CD4-positive, alpha-beta T cell treated with Interleukin-15 for 4 hours (primary cell): ENCODE measurements around the gene RAPGEF6.
"Not testable (repeated sequence)": the region's sequence is repeated elsewhere in the genome, so short reads cannot be mapped to it uniquely, and the experiment has no call there.

Experiments used
- DNase-seq: peaks from one replicate; pipeline ENCODE4 v3.0.0-alpha.2; 2020; ENCODE audit warnings: low spot score

Gene RAPGEF6

DNA sequence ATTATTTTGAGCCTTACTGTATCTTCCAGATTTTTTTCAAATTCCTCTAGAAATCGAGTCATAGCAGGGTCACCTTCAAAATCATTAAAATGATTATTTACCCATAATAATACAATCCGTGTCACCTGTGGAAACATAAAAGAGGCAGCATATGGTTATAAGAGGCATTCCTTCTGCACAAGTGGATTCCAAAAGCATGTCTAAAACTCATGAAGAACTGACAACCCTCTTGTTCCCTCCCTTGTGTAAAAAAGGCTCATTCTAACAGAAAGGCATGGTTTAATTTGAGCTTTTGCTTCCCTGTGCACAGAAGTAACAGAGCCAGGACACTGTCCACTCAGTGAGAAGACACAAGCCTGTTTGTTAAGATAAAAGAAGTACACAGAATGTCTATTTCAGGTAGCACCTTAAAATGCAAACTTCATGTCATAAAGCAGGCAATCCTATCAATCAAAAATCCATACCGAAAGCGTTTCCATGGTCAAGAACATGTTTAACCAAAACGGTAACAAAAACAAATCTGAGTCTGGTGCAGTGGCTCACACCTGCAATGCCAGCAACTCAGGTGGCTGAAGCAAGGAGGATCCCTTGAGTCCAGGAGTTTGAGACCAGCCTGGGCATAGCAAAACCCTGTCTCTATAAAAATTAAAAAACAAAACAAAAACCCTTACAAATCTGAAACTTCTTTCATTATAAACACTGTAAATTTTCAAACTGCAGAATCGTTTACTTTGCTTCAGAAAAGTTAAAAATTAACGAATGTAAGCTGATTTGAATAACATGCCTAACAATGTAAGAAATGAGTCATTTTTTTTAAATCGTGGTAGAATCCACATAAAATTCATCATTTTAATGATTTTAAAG lies 139.3 kb downstream of the RAPGEF6 start:
- DNase-seq = no peak

DNA sequence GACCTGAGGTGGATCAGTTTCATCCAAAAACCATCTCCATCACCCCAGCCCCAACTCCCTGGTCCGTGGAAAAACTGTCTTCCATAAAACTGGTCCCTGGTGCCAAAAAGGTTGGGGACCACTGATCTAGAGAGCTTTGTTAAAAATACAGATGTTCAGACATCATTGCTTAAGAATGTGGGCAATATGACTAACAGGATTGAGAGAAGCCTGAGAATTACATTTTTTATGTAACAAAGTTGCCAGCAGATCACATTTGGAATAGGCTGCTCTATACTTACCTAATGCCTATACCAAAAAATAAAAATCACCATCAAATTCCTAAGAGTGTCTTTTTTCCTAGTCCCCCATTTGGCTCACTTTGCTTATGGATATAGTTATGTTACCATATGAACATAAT lies 143.3 kb downstream of the RAPGEF6 start:
- no peak for DNase-seq

DNA sequence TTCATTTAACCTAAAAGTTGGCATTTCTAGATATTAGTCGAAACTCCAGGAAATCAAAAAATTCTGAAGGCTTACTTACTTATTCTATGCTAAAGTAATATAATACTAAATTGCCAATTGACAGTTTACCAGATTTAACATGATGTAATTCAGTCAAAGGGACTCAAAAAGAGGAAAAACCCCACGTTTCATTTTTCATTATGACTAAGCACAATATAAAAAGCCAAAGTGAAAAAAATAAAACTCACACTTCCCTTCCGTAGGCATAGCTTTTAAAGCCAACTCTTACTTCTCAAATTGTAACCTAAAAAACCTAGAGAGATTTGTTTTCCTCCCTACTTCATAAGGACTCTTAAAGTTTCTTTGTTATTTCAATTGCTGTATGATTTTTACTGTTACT lies 146.6 kb downstream of the RAPGEF6 start:
- peak; percentile 7 for DNase-seq

DNA sequence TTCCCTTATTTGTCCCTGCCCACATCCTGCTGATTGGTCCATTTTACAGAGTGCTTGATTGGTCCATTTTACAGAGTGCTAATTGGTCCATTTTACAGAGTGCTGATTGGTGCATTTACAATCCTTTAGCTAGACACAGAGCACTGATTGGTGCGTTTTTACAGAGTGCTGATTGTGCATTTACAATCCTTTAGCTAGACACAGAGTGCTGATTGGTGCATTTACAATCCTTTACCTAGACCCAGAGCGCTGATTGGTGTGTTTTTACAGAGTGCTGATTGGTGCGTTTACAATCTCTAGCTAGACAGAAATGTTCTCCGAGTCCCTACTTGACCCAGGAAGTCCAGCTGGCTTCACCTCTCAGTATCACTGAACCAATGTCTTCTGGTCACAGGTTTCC lies 147.7 kb downstream of the RAPGEF6 start:
- not testable (repeated sequence) for DNase-seq

DNA sequence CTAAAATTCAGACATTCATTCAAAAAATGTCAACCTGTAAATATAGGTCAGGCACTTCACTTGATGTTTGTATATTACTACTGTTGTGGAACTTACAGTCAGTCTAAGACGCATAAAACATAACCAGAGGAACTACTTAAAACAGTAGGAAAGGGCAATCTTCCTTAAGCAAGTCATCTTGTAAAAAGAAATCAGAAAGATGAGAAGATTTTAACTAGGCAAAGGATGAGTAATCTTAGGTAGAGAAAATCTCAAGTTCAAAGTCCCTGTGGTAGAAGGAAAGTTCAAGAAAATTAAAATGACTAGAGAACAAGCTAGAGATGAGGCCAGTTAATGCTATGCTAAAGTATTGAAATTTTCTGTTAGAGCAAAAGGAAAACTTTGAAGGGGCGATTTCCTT lies 152.4 kb downstream of the RAPGEF6 start:
- DNase-seq = no peak

DNA sequence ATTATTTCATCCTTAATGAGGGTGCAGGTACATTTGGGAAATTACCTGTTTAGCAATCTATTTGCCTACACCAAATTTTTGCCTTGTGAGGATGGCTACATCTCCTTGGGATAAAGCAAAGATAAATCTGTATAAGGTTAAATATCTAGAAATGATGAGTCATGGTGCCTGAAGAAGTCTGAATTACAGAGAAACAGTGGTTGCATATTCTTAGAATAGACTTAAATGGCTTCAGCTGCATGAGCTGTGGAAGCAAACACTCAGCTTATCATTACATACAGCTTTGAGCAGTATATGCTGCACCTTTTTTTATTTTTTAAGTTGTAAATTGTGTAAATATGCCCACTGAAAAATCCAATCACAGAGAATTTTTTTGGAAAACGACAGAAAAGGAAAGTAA lies 153.5 kb downstream of the RAPGEF6 start:
- DNase-seq = peak; percentile 6

DNA sequence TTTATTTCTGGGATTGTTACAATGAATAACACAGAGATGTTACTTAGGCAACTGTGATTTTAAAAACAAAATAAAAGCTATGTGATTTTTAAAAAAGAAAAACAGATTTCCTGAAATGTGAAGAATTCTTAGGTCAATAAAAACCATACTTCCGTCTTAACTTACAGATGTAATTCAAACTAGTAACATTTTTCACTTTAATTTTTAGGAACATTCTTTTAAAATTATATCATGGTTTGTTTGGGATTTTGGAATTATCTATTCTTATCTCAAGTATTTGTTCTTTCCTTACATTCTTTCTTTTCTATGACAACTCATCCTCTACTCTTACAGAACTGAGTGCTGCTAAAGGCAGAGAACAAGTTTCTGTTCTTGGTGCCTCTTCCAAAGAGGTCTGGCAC lies 159.5 kb downstream of the RAPGEF6 start:
- DNase-seq = no peak

DNA sequence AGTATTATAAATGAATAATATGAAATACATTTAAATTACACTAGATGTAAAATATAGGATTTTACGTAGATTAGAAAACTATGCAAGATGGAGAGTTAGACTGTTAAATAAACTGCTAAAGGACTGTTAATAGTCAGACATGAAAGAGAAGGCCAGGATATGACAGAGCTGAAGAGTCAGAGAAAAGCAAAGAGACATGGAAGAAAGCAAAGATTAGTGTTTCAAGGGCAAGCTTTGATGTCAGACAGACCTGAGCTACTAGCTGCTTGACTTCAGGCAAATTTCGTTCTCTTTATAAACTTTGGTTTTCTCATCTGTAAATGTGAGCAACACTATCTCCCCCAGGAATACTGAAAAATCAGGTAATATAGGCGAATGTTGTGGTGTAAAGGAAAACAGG lies 161.3 kb downstream of the RAPGEF6 start:
- DNase-seq = no peak

DNA sequence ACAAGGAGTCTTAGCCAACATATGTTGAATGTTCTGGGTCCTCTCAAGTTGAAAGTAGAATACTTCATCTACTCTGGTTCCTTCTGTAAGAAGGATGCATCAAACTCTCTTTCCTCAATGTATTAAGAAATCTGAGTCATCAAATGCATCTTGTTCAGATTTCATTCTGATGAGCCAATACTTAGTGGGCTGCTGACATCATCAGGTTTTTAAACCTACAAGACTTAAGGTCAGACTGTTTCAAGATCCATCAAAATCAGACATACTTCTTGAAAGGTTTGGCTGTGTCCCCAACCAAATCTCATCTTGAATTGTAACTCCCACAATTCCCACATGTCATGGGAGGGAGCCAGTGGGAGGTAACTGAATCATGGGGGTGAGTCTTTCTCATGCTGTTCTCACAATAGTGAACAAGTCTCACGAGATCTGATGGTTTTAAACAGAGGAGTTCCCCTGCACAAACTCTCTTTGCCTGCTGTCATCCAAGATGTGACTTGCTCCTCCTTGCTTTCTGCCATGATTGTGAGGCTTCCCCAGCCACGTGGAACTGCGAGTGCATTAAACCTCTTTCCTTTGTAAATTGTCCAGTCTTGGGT lies 168.8 kb downstream of the RAPGEF6 start:
- peak; percentile 4 for DNase-seq

DNA sequence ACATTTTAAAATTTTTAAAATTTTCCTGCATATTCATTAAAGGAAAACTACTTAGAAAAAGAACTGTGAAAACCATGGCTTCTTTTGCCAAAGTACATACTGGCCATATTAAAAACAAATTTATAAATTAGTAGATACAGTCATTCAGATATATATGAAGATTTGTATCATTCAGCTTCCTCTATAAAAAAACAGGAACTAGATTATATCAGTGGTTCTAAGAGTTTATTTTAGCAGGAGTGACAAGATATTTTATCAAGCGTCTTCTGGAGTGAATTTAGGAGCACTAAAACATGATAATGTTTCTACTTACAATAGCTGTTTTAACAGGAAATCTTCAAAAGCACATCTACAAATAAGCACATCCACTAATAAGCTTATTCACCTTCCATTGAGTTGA lies 171.4 kb downstream of the RAPGEF6 start:
- no peak for DNase-seq

DNA sequence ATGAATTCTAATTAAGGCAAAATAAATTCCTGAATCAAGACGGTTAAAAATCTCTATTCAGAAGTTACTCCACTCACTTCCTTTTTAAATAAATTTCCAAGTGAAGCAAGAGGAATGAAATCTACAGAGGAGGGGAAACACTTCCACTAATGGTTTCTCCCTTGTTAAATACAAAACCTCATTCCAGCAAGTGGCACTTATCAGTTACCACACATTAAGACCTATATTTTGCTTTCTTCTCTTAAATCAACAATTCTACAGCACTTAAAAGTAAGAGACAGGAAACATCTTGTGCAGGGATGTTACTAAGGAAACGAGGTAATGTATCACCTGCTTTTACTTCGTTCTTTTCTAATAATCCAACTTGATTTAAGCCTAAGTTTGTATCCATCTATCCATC lies 172.6 kb downstream of the RAPGEF6 start:
- DNase-seq = no peak

DNA sequence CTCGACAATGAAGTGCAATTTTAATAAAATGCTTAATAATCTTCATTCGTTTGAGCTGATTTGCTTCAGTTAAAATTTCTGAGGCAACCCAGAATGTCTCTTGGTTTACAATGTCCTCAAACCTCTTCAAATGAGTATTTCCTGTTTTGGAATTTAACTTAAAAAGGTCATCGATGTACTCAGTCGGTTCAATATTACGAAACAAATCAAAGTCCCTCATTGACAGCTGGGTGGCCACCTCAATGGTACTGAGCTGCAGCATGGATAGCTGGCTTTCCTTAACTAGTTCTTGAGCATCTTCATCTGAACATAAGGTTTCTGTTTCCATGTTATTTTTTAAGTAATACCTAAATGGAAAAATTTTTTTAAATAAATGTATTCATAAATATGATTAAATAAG lies 173.3 kb downstream of the RAPGEF6 start:
- DNase-seq = no peak

DNA sequence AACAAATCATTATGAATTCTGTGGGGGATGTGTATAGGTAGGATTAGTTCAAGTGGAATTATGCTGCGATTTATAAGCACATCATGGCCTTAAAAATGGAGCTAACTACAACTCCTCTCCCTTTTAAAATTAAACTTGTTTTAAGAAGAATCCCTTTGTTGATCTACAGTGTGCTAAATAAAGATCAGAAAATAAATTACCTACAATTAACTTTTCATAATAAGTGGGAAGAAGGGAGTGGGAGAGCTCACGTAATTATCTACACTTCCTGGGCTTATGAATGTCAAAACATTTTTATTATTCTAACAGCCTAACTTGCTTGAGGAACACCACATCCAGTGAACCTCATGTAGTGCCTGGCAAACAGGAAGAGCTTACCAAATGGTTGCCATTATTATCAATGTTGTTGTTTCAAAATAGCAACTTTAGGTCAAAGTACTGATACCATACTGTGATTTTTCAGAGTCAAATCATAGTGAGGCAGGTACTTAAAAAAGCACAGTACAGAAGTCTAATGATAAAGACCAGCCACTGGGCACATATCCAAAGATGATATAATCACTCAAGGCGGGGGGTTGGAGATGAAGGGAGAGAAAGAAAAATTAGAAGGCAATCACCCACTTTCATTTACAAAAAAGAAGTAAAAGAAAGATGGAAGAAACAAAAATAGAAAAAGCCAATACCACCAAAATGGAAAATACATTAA lies 174.0 kb downstream of the RAPGEF6 start:
- no peak for DNase-seq

DNA sequence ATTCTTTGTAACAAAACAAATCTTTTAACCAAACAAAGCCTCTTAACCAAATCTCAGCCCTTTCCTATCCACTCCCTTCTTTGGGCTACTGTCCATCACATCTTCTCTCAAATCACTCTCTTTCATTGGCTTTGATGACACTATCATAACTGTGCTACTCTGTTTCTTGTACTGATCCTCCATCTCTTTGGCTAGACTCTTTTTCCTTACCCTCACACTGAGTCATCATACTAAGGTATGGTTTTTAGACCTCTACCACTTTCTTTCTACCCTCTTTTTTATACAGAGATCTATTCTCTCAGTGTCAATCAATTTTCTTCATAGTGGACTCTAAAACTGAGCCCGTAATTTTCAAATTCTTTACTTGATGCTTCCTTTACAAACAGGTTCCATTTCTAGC lies 174.9 kb downstream of the RAPGEF6 start:
- no peak for DNase-seq

DNA sequence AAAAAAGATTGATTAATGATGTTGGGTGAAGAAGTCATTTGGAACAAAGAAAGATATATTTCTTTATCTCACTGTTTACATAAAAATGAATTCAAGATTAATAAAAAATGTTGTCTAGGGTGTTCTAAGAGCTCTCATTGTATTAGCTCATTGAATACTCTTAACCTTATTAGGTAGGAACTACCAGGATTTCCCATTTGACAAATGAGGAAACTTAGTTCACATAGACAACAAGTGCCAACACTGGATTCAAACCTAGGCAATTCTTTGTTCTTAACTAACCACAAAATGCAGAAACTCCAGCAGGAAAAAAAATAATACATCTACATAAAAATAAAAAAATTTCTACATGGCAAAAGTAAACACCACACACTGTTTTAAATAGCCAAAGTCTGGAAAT lies 175.8 kb downstream of the RAPGEF6 start:
- no peak for DNase-seq

DNA sequence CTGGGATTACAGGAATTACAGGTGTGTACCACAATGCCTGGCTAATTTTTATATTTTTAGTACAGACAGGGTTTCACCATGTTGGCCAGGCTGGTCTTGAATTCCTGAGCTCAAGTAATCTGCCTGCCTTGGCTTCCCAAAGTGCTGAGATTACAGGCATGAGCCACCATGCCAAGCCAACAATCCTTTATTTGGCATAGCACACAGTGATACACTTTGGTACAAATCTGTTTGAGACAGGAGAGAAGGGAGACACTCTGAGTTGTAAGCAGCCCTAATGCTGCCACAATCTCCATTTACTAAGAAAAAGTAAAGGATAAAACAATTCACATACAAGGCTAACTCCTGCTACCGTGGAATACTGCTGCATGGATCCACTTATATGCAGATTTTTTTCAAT lies 177.8 kb downstream of the RAPGEF6 start:
- no peak for DNase-seq

DNA sequence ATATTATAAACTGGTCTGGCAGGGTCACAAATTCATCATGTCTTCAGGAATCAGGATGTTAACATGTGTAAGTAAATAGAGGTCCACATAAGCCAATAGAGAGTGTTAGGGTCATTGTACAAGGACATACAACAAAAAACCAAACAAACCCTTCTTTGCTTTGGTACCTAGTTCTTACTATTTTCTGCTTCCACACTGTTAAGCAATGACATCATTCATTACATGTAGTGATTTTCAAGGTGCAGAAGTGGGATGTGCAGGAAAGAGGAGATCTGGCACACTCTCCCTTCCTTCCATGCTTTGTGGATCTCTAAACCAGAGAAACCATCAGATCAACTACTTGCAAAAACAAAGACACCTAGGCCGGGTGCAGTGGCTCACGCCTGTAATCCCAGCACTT lies 184.1 kb downstream of the RAPGEF6 start:
- DNase-seq = no peak

DNA sequence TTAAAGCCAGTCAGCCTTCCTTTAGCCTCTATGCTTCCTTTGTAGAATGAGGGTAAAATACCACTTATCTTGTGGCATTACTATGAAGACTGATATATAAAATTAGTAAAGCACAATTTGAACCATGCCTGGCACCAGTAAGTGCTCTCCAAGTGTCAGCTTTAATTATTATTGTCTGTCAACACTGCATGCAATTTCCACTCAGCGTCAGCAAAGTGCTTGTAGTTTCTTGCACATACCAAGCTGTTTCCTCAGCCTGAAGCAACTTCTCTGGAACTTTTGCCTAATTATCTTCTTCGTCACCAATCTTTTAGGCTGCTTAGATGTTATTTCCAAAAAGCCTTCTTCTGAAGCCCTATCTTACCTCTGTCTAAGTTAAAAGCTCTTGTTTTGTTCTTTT lies 193.8 kb downstream of the RAPGEF6 start:
- DNase-seq = no peak

DNA sequence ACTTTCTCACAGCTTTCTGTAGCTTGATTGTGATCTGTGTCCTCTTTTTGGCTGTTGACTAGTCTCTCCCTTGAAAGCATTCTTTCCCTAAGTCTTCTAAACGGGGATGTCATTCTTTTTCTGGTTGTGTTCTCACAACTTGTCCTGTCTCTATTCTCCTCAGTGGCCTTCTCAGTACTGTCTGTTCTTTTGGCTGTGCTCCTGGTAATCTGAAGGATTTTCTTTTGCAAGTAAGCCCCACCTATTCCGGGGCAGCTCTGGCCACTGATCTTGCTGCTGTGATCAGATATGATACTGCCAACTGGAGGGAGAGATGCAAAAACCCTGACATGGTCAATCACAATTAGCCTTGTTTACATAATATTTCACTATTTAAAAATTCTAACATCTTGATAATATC lies 198.9 kb downstream of the RAPGEF6 start:
- DNase-seq = no peak

DNA sequence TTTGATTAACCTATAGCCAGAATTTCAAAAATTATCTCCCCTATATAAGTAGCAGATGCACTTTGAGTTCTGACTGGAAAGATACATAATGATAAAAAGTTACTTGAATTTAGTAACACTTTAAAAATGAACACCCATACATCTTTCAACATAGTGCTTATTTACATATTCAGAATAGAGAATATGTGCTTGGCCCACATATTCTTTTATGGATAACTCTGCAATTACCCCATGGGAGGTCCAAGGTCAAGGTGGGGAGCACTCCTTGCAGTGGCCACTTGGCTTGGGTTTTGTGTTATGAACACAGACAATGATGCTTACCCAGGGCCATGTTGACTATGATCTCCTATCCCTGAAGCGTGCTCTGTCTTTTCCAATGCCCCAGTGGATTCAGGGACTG lies 201.9 kb downstream of the RAPGEF6 start:
- no peak for DNase-seq

DNA sequence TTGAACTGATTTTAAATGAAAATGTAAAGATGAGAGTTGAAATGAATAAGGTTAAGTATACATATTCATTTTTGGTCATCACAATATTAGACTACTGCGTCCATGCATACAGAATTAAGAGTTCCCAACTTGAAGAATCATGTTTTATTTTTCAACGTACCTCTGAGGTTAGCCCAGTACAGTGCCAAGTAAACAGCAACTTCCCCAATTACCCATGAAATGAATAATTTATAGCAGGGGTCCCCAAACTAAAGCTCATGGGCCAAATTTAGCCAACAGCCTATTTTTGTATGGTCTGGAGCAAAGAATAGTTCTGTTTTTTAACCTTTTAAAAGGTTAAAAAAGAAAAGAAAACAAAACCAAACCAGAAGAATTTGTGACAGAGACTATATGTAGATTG lies 203.2 kb downstream of the RAPGEF6 start:
- DNase-seq = no peak

DNA sequence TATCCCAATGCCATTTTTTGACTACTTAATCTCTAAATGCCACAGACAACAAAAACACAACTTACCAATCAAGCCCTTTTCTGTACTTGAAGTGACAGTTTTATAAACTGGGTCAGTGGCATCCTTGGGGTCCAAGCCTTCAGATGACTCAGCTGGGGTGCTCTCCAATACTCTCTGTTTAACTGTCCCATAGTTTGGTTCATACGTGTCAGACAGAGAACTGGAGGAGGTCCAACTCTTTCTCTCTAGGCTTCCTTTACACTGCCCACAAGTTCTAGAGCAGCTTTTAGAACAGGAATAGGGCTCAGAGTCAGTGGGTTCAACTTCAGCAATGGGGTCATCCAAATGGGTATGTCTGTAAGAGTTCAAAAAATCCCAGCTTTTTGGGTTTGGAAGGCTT lies 204.2 kb downstream of the RAPGEF6 start:
- no peak for DNase-seq

DNA sequence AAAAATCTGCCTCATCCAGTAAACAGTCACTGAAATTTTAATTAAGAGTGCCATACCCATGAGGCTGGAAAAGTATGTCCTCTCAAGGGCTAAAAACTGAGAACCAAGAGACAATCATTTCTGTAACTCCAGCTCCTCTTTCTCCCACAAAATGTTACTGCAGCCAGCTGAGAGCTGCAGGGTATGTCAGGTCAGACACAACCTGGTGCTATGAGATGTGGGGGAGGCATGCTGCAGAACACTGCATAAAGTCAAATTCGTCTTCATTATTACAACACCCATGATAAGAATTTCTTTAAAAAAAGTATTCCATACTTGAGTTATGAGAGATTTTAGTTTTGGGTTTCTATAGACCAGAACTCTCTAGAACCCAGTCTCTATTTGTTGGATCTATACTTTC lies 209.0 kb downstream of the RAPGEF6 start:
- no peak for DNase-seq
